Hematopoietic multipotent progenitor cell treated with erythropoietin and hydrocortisone succinate and interleukin-3 and kit ligand, for 6 days (in vitro differentiated cells): ENCODE measurements around the gene HYLS1.

Source experiments
- DNase-seq: peaks from one replicate; pipeline ENCODE4 v3.0.0-alpha.2; 2015

HYLS1 gene

GRCh38 chr11:125935056-125935455, 47.6 kb downstream of the HYLS1 start:
- no peak for DNase-seq

GRCh38 chr11:125935618-125936199, 48.2 kb downstream of the HYLS1 start:
- DNase-seq: no peak

GRCh38 chr11:125938418-125938817, 51.0 kb downstream of the HYLS1 start:
- peak; percentile 7 for DNase-seq

- DNase-seq: no peak
These were observed 51.6 kb downstream of the HYLS1 start for GRCh38 chr11:125939081-125939521.

- DNase-seq: no peak
These were observed 52.7 kb downstream of the HYLS1 start for GRCh38 chr11:125940145-125940544.

- no peak for DNase-seq
These were observed 53.8 kb downstream of the HYLS1 start for GRCh38 chr11:125941267-125941618.

- DNase-seq: peak; percentile 61
These were observed 54.4 kb downstream of the HYLS1 start for GRCh38 chr11:125941619-125942611.

DNA sequence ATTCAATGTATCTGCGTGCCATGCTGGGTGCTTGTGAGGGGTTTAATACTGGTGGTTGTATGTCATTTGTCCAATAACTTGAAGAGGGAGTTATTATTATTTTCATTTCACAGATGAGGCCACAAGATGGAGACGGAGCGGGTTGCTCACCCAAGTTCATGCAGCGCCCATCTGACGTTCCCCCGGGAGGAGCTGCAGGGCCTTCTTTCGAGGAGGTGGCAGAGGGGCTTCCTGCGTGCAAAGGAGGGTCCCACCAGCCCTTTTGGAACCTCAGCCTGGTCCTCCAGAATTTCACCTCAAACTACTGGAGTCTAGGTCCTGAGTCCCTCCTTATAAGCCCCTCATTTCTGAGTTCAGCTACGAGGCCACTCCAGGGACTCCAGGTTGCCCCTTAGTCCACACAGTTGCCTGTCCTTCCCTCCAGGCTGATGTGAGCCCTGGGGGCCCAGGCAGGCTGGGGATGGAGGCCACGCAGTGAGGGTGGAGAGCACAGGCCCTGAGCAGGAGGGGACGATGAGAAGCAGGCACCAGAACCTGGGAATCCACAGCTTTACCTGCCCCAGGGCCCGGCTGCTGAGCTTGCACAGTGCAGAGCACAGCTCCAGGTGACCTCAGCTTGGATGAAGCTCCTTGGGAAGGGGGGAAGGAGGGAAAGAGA, 55.4 kb downstream of the HYLS1 start:
- no peak for DNase-seq

DNA sequence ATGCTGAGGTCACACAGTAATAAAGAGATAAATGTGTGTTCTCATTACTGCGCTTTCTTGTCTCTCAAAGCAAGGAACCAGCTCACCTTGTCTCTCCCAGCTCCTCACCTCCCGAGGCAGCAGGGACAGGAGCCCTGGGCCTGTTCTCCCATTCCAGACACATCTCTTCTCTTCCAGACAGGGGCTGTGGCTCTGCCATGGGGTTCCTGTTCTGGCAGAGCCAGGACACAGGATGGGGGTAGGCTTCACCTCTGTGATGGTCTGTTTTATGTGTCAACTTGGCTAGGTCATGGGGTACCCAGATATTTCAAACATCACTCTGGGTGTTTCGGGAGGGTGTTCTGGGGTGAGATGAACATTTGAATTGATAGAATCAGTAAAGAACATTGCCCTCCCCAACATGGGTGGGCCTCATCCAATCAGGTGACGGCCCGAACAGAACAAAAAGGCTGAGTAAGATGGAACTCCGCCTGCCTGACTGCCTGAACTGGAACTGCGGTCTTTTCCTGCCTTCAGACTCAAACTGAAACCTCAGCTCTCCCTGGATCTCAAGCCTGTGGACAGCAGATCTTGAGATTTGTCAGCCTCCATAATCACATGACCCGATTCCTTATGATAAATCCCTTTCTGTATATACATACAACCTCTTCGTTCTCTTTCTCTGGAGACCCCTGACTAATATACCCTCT, 56.3 kb downstream of the HYLS1 start:
- DNase-seq: no peak

- DNase-seq: no peak
These were observed 57.0 kb downstream of the HYLS1 start for GRCh38 chr11:125944350-125945010.

DNA sequence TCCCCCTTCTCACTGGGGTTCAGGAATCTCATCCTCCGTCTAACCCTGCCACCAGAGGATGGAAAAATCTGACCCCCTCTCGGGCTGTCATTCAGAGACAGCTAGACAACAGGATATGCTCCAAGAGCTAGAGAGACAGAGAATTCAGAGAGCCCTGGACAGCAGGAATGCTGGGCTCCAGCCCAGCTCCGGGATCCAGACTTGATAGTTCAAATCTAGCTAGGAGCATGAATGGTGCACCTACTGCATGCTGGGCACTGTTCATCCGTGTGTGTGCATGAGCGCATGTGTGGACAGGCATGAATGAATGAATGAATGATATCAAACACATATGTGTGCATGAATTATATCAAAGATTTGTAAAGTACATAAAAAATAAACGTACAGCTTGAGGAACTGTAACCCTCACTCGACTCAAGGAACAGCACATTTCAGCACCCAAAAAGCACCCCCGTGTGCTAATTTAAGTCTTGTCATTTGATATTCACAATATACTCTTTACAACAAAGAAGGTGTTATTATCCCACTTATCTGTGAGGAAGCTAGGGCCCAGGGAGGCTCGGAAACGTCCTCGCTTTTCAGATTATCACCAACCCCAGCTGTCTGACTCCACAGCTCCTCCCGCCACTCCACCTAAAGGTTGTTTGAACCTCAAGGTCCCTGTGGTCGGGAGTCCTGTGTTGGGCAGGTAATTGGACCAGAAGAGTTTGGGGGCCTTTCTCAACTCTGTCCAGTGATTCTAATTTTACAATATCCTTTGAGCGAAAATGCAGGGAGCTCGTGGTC, 57.7 kb downstream of the HYLS1 start:
- DNase-seq: no peak

- no peak for DNase-seq
These were observed 58.5 kb downstream of the HYLS1 start, which contains the start of gene VSIG10L2 for GRCh38 chr11:125945797-125946520. TSS of gene VSIG10L2 (plus strand) at chr11:125946044. CDS start at chr11:125946056, 12 bp downstream.

DNA sequence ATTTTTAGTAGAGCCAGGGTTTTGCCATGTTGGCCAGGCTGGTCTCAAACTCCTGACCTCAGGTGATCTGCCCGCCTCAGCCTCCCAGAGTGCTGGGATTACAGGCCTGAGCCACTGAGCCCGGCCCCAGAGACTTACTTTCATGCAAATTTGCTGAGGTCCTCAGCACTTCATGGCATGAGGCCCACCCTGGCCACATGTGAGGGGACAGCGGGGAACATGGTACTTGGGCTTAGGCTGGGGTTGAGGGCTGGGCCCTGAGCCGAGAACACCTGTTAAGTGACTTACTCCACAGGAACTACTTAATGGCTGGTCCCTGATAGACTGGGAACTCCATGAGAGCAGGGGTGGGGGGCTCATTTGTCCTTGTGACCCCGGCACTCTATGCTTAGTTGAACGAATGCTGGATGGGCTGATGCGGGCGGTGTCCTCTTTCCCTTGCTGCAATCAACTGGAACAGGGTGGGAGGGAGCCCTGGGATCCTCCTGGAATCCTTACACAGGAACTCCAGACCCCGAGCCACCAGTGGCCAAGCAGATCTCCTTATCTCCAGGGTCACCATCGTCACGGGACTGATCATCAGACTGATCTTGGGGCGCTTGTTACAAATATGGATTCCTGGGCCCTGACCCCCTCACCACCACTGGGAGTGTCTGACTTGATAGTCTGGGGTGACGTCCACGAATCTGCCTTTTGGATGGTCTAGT, 59.4 kb downstream of the HYLS1 start:
- DNase-seq: no peak

GRCh38 chr11:125947419-125948277, 60.2 kb downstream of the HYLS1 start:
- DNase-seq: no peak

- DNase-seq: no peak
These were observed 61.0 kb downstream of the HYLS1 start for GRCh38 chr11:125948278-125949051.

DNA sequence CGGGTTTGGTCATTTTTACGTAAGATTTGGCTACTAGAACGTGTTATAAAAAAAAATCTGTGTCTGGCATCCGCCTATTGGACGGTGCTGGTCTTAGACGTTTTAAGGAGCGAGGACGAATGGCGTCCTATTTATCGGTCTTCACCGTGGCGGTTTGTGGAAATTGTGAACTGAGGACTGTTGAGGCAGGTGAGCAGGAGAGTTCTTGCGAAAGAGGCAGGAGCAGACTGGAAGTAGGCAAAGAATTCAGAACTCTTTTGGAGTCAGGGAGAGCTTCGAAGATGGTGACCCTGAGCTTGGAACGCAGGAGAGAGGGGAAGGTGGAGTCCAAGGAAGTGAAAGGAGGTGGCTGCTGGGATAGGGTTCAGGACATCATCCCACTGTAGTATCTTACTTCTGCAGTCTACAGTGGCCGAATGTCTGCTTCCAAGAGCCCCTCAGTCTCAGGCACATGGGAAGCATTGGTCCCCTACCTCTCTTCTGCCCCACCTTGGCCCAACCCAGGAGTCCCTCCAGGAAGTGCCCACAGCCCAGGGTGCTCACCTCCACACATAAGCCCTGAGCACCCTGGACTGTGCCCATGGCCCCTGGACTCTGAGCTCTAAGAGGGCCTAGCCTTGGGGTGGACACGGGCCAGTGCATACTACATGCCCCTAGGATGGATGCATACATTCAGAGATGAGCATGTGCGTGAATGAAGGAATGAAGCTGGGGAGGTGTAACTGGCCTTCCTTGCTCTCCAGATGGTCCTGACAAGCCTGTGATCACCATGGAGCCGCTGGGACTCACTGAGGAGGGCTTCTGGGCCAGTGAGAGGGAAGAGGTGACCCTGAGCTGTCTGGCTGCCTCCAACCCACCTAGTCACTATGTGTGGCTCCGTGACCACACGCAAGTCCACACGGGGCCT, 62.1 kb downstream of the HYLS1 start:
- DNase-seq: no peak

- no peak for DNase-seq
These were observed 62.7 kb downstream of the HYLS1 start for GRCh38 chr11:125950178-125950490.
